Body of pancreas (tissue), 4 donors: ENCODE results near the gene PCDHGA8. TPM values are rescaled to one million over a fixed set of nuclear protein-coding genes. Genes with fewer than 3 reads are reported as not detected.
"Not testable (repeated sequence)": the region's sequence is repeated elsewhere in the genome, so short reads cannot be mapped to it uniquely, and the experiment has no call there.

ENCODE experiments used
- ATAC-seq: fragments of 150-250 bp; one replicate; pipeline ENCODE4 v1.9.1; 2016
- DNase-seq, 4 donors: peaks; one replicate each; pipeline ENCODE4 v3.0.0-alpha.2; 2019
- H3K27ac ChIP-seq, 4 donors: fragments of 200-600 bp; sonication (generic); 1 replicate in 3 of 4; 2 replicates in 1 of 4; pipeline versions ENCODE4 v1.5.1 to v1.6.1; 2016 to 2019; ENCODE audit warnings: mild to moderate bottlenecking in 1 of 4, mixed read lengths in 1 of 4, moderate library complexity in 1 of 4
- H3K27me3 ChIP-seq, 2 donors: fragments of 200-600 bp; sonication (generic); one replicate each; pipeline ENCODE4 v1.6.0; 2016; ENCODE audit warnings: mild to moderate bottlenecking in 1 of 2
- H3K36me3 ChIP-seq, 2 donors: fragments of 200-600 bp; sonication (generic); replicated peaks in 1 of 2; 2 replicates each; pipeline ENCODE4 v1.5.1; 2016; ENCODE audit warnings: low read depth in 2 of 2; ENCODE audit not compliant: insufficient read depth in 1 of 2
- H3K4me1 ChIP-seq: fragments of 200-600 bp; sonication (generic); one replicate; pipeline ENCODE4 v1.6.0; 2016
- H3K4me3 ChIP-seq, 2 donors: fragments of 200-600 bp; sonication (generic); 1 replicate in 1 of 2; 2 replicates in 1 of 2; pipeline ENCODE4 v1.5.1; 2016 to 2019
- H3K9me3 ChIP-seq, 3 donors: fragments of 200-600 bp; sonication (generic); 1 replicate in 2 of 3; 2 replicates in 1 of 3; pipeline ENCODE4 v1.5.1; 2016
- CTCF ChIP-seq, 7 experiments: fragments of 450-650 bp in 4 of 7; fragments of 200-600 bp in 3 of 7; sonication (generic) in 3 of 7; IDR thresholded peaks; one replicate each; pipeline ENCODE4 v1.5.1; 2016 to 2019; ENCODE audit warnings: antibody characterized with exemption in 7 of 7
- POLR2A ChIP-seq, 3 donors: fragments of 450-650 bp; IDR thresholded peaks; one replicate each; pipeline ENCODE4 v1.6.1; 2016; ENCODE audit warnings: antibody characterized with exemption in 3 of 3, mild to moderate bottlenecking in 2 of 3
- WGBS, 2 donors: methylation state at CpG; one replicate each; pipeline ENCODE4 v1.1.5; 2017; 5-methylcytosine and 5-hydroxymethylcytosine counted together
- intact Hi-C: fragments of 100-400 bp; cut with DNase I; formaldehyde crosslinking; loops from one replicate; pipeline ENCODE4 v1.15.1; 2023
- total RNA-seq, 2 donors: library from RNA; depleted of rRNA; stranded (reverse); fragments of >200 nt; gene quantifications; one replicate each; pipeline ENCODE4 v1.1.0, GENCODE V29; 2016

PCDHGA8 gene
- total RNA-seq, 2 donors from 2014 or later: 4.2 to 10.2 TPM

- TF ChIP-seq POLR2A (IDR thresholded peaks at IDR 0.05) (no peak), CTCF (IDR thresholded peaks at IDR 0.05) (no peak)
- Histone ChIP-seq H3K27ac (no peak overlapping the region), H3K4me3 (no peak overlapping the region), H3K27me3 (no peaks in the 10 kb centered on the region), H3K36me3 (no peaks in the 10 kb centered on the region), H3K9me3 (peaks cover 0 to 79% (median 2%) of the 10 kb centered on the region in 3 donors), H3K4me1 (no peaks in the 10 kb centered on the region)
- intact Hi-C loops: no loop called here
- 22 to 25% methylated on average over 11 to 53 of the region's 53 CpGs for WGBS, 2 donors
- ATAC-seq (no peak), DNase-seq (no peak)
These were observed 35.5 kb downstream of the PCDHGA8 start for GRCh38 chr5:141427783-141428426.

GRCh38 chr5:141430332-141431113, 38.1 kb downstream of the PCDHGA8 start, which contains the start of gene PCDHGA12:
Gene PCDHGA12 (plus strand): TSS chr5:141430507. CDS start chr5:141430760, 253 bp downstream.
- Histone ChIP-seq H3K4me3 (no peak within 1 kb of the TSS), H3K4me1 (no peaks in the 10 kb centered on the region), H3K27me3 (no peaks in the 10 kb centered on the region), H3K27ac (no peak within 1 kb of the TSS), H3K9me3 (peaks cover 0 to 77% (median 0%) of the 10 kb centered on the region in 3 donors), H3K36me3 (no peaks in the 10 kb centered on the region)
- peak in 5 of 7 experiments; percentile 7 to 41 (median 25) for TF ChIP-seq CTCF (IDR thresholded peaks at IDR 0.05)
- TF ChIP-seq POLR2A (IDR thresholded peaks at IDR 0.05): no peak
- intact Hi-C loops: no loop called here
- no peak for ATAC-seq
- WGBS, 2 donors: 8 to 12% methylated on average over 33 of the region's 33 CpGs
- peak in 1 of 4 donors; percentile 46 for DNase-seq

- Histone ChIP-seq H3K36me3 (no peaks in the 10 kb centered on the region), H3K4me1 (no peaks in the 10 kb centered on the region), H3K4me3 (no peak overlapping the region), H3K27ac (no peak overlapping the region), H3K27me3 (no peaks in the 10 kb centered on the region), H3K9me3 (peaks cover 0 to 73% (median 0%) of the 10 kb centered on the region in 3 donors)
- DNase-seq (no peak), ATAC-seq (no peak)
- 9 to 10% methylated on average over 9 to 37 of the region's 37 CpGs for WGBS, 2 donors
- TF ChIP-seq POLR2A (IDR thresholded peaks at IDR 0.05) (no peak), CTCF (IDR thresholded peaks at IDR 0.05) (no peak)
- intact Hi-C loops: no loop called here
These were observed 38.9 kb downstream of the PCDHGA8 start for GRCh38 chr5:141431286-141431685.

- DNase-seq, H3K4me1 ChIP-seq, H3K4me3 ChIP-seq, intact Hi-C loops, ATAC-seq, H3K27me3 ChIP-seq, H3K36me3 ChIP-seq, H3K27ac ChIP-seq: not testable (repeated sequence)
- H3K9me3 ChIP-seq: peaks cover 0 to 68% (median 0%) of the 10 kb centered on the region in 3 donors
- 17 to 32% methylated on average over 8 to 34 of the region's 38 CpGs for WGBS, 2 donors
These were observed 39.9 kb downstream of the PCDHGA8 start for GRCh38 chr5:141432308-141432707.

- intact Hi-C loops, H3K4me1 ChIP-seq, DNase-seq, ATAC-seq, H3K4me3 ChIP-seq, H3K27me3 ChIP-seq, H3K27ac ChIP-seq, H3K36me3 ChIP-seq: not testable (repeated sequence)
- WGBS, 2 donors: 19 to 28% methylated on average over 6 to 29 of the region's 29 CpGs
- H3K9me3 ChIP-seq: peaks cover 0 to 65% (median 0%) of the 10 kb centered on the region in 3 donors
These were observed 40.3 kb downstream of the PCDHGA8 start for GRCh38 chr5:141432726-141433125.
